ENCODE measurements around the gene WWTR1.

The WWTR1 gene

GRCh38 chr3:149639093-149639486, 18.7 kb downstream of the WWTR1 start:
- in situ Hi-C loops (cut with MboI; ENCODE audit: low pct_unique_long_range_greater_than_20kb, low sequenced_read_pairs, unreplicated experiment), result no loop called here
- DNase-seq (ENCODE audit: low spot score), result no peak
- TF ChIP-seq CTCF (IDR thresholded peaks at IDR 0.05; ENCODE audit: extremely low read depth, insufficient read depth, missing control alignments), result no peak

GRCh38 chr3:149638228-149639092, 19.4 kb downstream of the WWTR1 start:
- DNase-seq (ENCODE audit: low spot score), result no peak
- in situ Hi-C loops (cut with MboI; ENCODE audit: low pct_unique_long_range_greater_than_20kb, low sequenced_read_pairs, unreplicated experiment), result no loop called here
- no peak for TF ChIP-seq CTCF (IDR thresholded peaks at IDR 0.05; ENCODE audit: extremely low read depth, insufficient read depth, missing control alignments)

GRCh38 chr3:149635396-149635795, 22.4 kb downstream of the WWTR1 start:
- in situ Hi-C loops (cut with MboI; ENCODE audit: low pct_unique_long_range_greater_than_20kb, low sequenced_read_pairs, unreplicated experiment), result no loop called here
- DNase-seq (ENCODE audit: low spot score), result no peak
- no peak for TF ChIP-seq CTCF (IDR thresholded peaks at IDR 0.05; ENCODE audit: extremely low read depth, insufficient read depth, missing control alignments)

GRCh38 chr3:149634573-149634972, 23.3 kb downstream of the WWTR1 start:
- TF ChIP-seq CTCF (IDR thresholded peaks at IDR 0.05; ENCODE audit: extremely low read depth, insufficient read depth, missing control alignments), result no peak
- in situ Hi-C loops (cut with MboI; ENCODE audit: low pct_unique_long_range_greater_than_20kb, low sequenced_read_pairs, unreplicated experiment), result no loop called here
- DNase-seq (ENCODE audit: low spot score), result no peak

GRCh38 chr3:149634072-149634471, 23.8 kb downstream of the WWTR1 start:
- no peak for TF ChIP-seq CTCF (IDR thresholded peaks at IDR 0.05; ENCODE audit: extremely low read depth, insufficient read depth, missing control alignments)
- in situ Hi-C loops (cut with MboI; ENCODE audit: low pct_unique_long_range_greater_than_20kb, low sequenced_read_pairs, unreplicated experiment), result no loop called here
- no peak for DNase-seq (ENCODE audit: low spot score)

GRCh38 chr3:149632225-149632624, 25.6 kb downstream of the WWTR1 start:
- DNase-seq (ENCODE audit: low spot score), result no peak
- in situ Hi-C loops (cut with MboI; ENCODE audit: low pct_unique_long_range_greater_than_20kb, low sequenced_read_pairs, unreplicated experiment), result no loop called here

More at GRCh38 chr3:149632225-149632624, 25.6 kb downstream of the WWTR1 start:
- TF ChIP-seq CTCF (IDR thresholded peaks at IDR 0.05; ENCODE audit: extremely low read depth, insufficient read depth, missing control alignments), result no peak

Measured in GM13977 (cell line).